ENCODE results near the gene CLIC4.
"Not testable (repeated sequence)": the region's sequence is repeated elsewhere in the genome, so short reads cannot be mapped to it uniquely, and the experiment has no call there.

CLIC4 gene

GRCh38 chr1:24773618-24774017, 28.4 kb downstream of the CLIC4 start:
- DNase-seq (ENCODE audit: low spot score) = no peak

DNA sequence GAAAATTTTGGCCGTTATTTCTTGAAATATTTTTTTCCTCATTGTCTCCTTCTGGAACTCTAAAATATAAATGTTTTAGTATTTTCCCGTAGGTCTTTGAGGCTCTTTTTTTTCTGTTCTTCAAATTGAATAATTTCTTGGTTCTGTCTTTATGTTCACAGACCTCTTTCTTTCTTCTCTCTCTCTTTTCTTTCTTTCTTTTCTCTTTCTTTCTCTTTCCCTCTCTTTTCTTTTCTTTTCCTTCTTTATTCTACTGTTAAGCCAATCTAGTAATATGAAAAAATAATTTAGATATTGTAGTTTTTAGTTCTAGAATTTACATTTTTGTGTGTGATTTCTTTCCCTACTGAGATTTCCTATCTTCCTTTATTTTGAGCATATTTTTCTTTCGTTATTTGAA, 30.1 kb downstream of the CLIC4 start:
- DNase-seq (ENCODE audit: low spot score) = no peak

DNA sequence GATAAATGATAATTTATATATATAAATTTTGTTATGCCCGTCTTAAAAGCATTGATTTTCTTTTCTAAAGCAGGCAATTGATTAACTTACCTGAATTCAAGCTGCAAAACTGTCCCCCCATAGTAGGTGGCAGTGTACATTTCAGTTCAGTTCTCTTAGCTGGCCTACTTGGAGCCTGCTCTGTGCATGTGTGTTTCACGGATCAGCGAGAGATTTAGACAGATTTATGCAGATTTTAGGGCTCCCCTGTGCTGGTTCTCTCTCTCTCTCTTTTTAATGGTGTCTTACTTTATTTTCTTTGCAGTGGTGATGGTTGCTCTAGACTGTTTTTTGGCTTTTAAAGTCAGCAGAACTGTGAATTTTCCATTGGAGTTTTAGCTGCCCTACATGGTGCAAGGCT, 30.7 kb downstream of the CLIC4 start:
- no peak for DNase-seq (ENCODE audit: low spot score)

GRCh38 chr1:24776821-24777220, 31.6 kb downstream of the CLIC4 start:
- no peak for DNase-seq (ENCODE audit: low spot score)

GRCh38 chr1:24778141-24778540, 32.9 kb downstream of the CLIC4 start:
- DNase-seq (ENCODE audit: low spot score) = no peak

DNA sequence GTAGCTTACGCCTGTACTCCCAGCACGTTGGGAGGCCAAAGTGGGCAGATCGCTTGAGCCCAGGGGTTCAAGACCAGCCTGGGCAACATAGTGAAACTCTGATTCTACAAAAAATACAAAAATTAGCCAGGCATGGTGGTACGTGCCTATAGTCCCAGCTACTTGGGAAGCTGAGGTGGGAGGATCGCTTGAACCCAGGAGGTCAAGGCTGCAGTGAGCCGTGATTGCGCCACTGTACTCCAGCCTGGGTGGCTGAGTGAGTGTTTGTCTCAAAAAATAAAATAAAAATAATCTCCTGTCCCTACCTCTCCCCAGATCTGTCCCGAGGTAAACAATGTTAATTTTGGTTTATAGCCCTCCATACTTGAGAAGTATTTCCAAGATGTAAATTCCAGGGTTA, 34.0 kb downstream of the CLIC4 start:
- DNase-seq (ENCODE audit: low spot score) = not testable (repeated sequence)

GRCh38 chr1:24779689-24780464, 34.6 kb downstream of the CLIC4 start:
- no peak for DNase-seq (ENCODE audit: low spot score)

DNA sequence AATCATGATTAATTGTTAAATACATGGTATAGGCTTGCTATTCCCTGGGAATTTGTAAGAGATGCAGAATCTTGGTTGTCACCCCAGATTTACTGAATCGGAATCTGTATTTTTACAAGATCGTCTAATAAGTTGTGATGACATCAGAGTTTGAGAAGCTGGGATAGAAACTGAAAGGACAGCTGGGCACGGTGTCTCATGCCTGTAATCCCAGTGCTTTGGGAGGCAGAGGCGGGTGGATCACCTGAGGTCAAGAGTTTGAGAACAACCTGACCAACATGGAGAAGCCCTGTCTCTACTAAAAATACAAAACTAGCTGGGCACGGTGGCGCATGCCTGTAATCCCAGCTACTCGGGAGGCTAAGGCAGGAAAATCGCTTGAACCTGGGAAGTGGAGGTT, 35.4 kb downstream of the CLIC4 start:
- not testable (repeated sequence) for DNase-seq (ENCODE audit: low spot score)

DNA sequence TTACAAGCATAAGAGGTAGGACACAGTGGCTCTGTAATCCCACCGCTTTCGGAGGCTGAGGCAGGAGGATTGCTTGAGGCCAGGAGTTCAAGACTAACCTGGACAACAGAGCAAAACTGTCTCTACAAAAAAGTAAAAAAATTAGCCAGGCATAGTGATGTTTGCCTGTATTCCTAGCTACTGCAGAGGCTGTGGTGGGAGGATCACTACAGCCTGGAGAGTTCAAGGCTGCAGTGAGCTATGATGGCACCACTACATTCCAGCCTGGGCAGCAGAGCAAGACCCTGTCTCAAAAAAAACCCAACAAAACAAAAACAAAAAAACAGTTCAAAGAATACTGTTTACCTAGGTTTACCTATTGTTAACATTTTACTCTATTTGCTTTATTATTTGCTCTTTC, 37.4 kb downstream of the CLIC4 start:
- no peak for DNase-seq (ENCODE audit: low spot score)

DNA sequence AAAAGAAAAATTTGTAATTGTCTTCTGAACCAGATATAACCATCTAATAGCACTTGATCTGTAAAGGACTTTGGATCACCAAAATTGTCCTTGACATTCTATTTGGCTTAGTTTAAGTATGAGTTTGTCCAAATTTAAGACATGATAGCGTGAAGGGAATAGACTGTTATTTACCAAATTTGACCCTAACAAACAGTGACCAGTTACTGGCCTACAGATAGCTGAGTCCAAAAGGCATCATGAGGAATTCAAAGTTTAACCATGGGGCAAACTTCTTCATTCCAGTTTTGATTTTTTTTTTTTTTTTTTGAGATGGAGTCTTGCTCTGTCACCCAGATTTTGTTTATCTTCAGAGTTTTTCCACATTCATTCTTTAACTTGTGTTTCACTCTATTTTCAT, 38.5 kb downstream of the CLIC4 start:
- no peak for DNase-seq (ENCODE audit: low spot score)

DNA sequence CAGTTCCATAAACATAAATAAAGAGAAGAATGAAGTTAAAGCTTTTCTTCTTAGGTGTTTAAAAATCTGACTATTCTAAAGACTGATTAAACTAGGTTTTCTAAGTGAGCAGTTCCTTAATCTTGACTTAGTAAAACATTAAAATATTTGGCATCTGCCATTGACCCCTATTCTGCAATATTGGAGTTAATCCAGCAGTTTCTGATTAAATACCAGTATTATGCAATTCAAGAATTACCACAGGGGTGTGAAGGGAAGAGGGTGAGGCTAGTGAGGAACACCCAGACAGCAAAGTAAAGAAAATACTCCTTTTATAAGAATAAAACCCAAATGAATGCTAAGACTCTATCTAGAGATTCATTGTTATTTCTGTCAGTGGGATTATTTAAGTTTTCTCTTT, 40.9 kb downstream of the CLIC4 start:
- no peak for DNase-seq (ENCODE audit: low spot score)

DNA sequence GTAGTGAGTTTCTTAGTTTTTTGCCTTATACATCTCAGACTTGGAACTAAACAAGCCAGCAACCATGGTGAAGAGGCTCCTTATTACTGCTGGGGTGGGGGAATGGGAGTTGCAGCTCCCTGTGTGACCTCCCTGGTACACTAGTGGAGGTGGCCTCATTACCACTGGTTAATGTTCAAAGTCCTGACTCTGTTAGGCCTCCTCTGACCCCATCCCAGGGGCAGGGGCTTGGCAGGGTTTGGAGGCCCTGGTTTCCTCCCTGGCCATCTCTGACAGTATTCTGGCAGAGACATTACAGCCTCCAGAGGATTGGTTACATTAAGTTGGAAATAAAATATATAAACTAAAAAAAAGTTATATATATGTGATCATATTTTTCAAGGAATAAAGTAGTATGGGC, 45.2 kb downstream of the CLIC4 start:
- DNase-seq (ENCODE audit: low spot score) = no peak

GRCh38 chr1:24793447-24794129, 48.3 kb downstream of the CLIC4 start:
- no peak for DNase-seq (ENCODE audit: low spot score)

GRCh38 chr1:24794130-24794502, 48.9 kb downstream of the CLIC4 start:
- not testable (repeated sequence) for DNase-seq (ENCODE audit: low spot score)

GRCh38 chr1:24795236-24795635, 50.0 kb downstream of the CLIC4 start:
- DNase-seq (ENCODE audit: low spot score) = no peak

DNA sequence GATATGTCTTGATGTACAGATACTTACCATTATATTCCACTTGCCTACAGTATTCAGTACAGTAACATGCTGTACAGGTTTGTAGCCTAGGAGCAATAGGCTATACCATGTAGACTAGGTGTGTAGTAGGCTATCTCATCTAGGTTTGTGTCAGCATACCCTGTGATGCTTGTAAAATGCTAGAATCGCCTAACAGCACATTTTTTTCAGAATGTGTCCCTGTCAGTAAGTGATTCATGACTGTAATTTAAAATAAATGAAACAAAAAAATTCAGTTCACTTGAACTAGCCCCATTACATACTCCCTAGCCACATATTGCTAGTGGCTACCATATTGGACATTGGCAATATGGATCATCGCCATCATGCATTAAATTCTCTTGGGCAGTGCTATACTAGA, 51.3 kb downstream of the CLIC4 start:
- DNase-seq (ENCODE audit: low spot score) = no peak

GRCh38 chr1:24799242-24799641, 54.0 kb downstream of the CLIC4 start:
- not testable (repeated sequence) for DNase-seq (ENCODE audit: low spot score)

DNA sequence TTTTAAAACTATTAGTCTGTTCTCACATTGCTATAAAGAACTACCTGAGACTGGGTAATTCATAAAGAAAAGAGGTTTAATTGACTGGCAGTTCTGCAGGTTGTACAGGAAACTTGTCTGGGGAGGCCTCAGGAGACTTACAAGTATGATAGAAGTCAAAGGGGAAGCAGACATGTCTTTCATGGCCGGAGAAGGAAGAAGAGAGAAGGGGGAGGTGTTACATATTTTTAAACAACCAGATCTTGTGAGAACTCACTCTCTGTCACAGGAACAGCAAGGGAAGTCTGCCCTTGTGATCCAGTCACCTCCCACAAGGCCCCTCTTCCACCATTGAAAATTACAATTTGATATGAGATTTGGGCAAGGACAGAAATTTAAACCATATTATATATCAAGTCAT, 55.9 kb downstream of the CLIC4 start:
- no peak for DNase-seq (ENCODE audit: low spot score)

DNA sequence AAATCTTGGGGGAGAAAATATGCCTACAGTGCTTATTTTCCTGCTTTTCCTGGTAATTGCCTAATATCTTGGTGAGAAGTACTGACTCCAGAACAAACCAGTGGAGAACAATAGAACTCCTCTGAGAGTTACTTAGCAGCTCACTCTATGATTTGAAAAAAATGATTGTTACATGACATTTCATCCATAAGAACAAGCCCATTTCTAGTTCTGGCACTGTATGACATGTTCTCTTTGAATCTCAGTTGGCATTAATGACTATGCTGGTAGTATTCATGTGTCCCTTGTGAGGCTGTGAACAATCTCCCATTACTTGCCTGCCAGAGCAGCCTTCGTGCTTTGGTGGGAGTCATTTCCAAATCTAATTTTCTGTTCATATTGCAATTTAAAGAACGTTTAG, 58.0 kb downstream of the CLIC4 start:
- DNase-seq (ENCODE audit: low spot score) = no peak

DNA sequence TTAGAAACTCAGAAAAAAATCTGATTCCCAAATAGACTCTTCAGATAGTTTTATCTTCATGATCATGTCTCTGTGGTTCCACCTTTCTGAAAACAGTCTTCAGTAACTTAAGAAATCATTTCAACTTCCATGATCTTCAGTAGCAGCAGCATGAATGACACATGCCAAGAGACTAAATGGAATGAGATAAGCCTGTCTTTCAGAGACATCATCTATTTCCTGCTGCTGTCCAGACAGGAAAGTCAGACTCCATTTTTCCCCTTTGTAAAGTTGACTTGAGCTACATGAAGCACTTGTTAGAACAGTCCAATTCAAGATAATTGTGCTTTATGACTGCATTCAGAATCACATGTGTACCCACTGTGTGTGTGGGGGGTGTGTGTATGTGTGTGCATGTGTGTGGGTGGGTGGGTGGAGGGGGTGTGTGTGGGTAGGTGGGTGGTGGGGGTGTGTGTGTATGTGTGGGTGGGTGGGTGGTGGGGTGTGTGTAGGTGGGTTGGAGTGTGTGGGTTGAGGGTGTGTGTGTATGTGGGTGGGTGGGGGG, 58.8 kb downstream of the CLIC4 start:
- no peak for DNase-seq (ENCODE audit: low spot score)

GRCh38 chr1:24805534-24806301, 60.5 kb downstream of the CLIC4 start:
- DNase-seq (ENCODE audit: low spot score) = no peak

DNA sequence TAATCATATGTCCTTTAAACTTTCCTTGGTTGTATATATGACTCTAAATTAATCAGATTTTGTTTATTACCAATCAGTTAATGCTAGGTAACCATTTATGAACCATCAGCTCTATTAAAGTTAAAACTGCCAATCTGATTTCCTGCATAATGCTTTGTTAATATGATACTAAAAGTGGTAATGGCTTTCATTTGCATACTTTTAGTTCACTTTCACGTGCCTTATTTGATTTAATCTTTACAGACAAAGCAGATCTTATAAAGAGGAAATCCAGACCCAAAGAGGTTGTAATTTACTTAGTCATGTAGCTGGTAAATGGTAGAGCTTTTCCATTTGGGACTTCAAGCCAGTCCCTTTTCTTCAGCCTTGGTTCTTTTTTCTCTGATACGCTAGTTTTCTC, 61.3 kb downstream of the CLIC4 start:
- DNase-seq (ENCODE audit: low spot score) = no peak

GRCh38 chr1:24811494-24811893, 66.2 kb downstream of the CLIC4 start:
- not testable (repeated sequence) for DNase-seq (ENCODE audit: low spot score)
